ENCODE measurements around the gene POLR3GL. TPM values are rescaled to one million over a fixed set of nuclear protein-coding genes. Genes with fewer than 3 reads are reported as not detected.

POLR3GL gene
- total RNA-seq, 4 donors from 2014 or later = 7.3 to 16.7 (median 11.9) TPM

GRCh38 chr1:145949219-145949618, 15.3 kb upstream of the POLR3GL start:
- H3K27me3 ChIP-seq = no peaks in the 10 kb centered on the region
- no peak for TF ChIP-seq POLR2AphosphoS5 (IDR thresholded peaks at IDR 0.05)
- no peak for TF ChIP-seq POLR2A (IDR thresholded peaks at IDR 0.05)
- peak; percentile 27 for TF ChIP-seq EP300 (IDR thresholded peaks at IDR 0.05)
- 86% methylated on average over 4 of the region's 4 CpGs for WGBS
- peak overlapping the region; percentile 8 for H3K27ac ChIP-seq
- no peaks in the 10 kb centered on the region for H3K36me3 ChIP-seq
- no peaks in the 10 kb centered on the region for H3K9me3 ChIP-seq
- H3K4me3 ChIP-seq = no peak overlapping the region
- no peak for DNase-seq (ENCODE audit: low spot score in 2 of 2)
- H3K4me1 ChIP-seq = peaks cover 15% of the 10 kb centered on the region

- TF ChIP-seq POLR2AphosphoS5 (IDR thresholded peaks at IDR 0.05) (no peak), POLR2A (IDR thresholded peaks at IDR 0.05) (no peak), CTCF (IDR thresholded peaks at IDR 0.05) (no peak), EP300 (IDR thresholded peaks at IDR 0.05) (no peak)
- H3K27me3 ChIP-seq = no peaks in the 10 kb centered on the region
- no peak overlapping the region for H3K27ac ChIP-seq
- WGBS = 88% methylated on average over 1 of the region's 1 CpG
- peaks cover 36% of the 10 kb centered on the region for H3K4me1 ChIP-seq
- H3K9me3 ChIP-seq = no peaks in the 10 kb centered on the region
- H3K4me3 ChIP-seq = no peak overlapping the region
- no peak for DNase-seq (ENCODE audit: low spot score in 2 of 2)
- H3K36me3 ChIP-seq = no peaks in the 10 kb centered on the region
Measured at GRCh38 chr1:145951526-145951925, 13.0 kb upstream of the POLR3GL start.

- H3K27me3 ChIP-seq = no peaks in the 10 kb centered on the region
- peaks cover 42% of the 10 kb centered on the region for H3K4me1 ChIP-seq
- no peak overlapping the region for H3K27ac ChIP-seq
- no peak for DNase-seq (ENCODE audit: low spot score in 2 of 2)
- no peak overlapping the region for H3K4me3 ChIP-seq
- 100% methylated on average over 3 of the region's 3 CpGs for WGBS
- TF ChIP-seq POLR2AphosphoS5 (IDR thresholded peaks at IDR 0.05) (no peak), POLR2A (IDR thresholded peaks at IDR 0.05) (no peak), EP300 (IDR thresholded peaks at IDR 0.05) (no peak), CTCF (IDR thresholded peaks at IDR 0.05) (no peak)
- no peaks in the 10 kb centered on the region for H3K9me3 ChIP-seq
- H3K36me3 ChIP-seq = no peaks in the 10 kb centered on the region
Measured at GRCh38 chr1:145952903-145953302, 11.6 kb upstream of the POLR3GL start.

- Histone ChIP-seq H3K4me3 (no peak overlapping the region), H3K4me1 (peaks cover 49% of the 10 kb centered on the region), H3K27ac (no peak overlapping the region), H3K36me3 (no peaks in the 10 kb centered on the region), H3K27me3 (no peaks in the 10 kb centered on the region), H3K9me3 (no peaks in the 10 kb centered on the region)
- no peak for DNase-seq (ENCODE audit: low spot score in 2 of 2)
- WGBS = 73% methylated on average over 6 of the region's 6 CpGs
- TF ChIP-seq EP300 (IDR thresholded peaks at IDR 0.05) = no peak
- TF ChIP-seq POLR2AphosphoS5 (IDR thresholded peaks at IDR 0.05) = no peak
- no peak for TF ChIP-seq POLR2A (IDR thresholded peaks at IDR 0.05)
- no peak for TF ChIP-seq CTCF (IDR thresholded peaks at IDR 0.05)
Measured at GRCh38 chr1:145953861-145954260, 10.6 kb upstream of the POLR3GL start.

GRCh38 chr1:145955436-145955835, 9.1 kb upstream of the POLR3GL start:
- Histone ChIP-seq H3K27ac (peak overlapping the region; percentile 40), H3K36me3 (no peaks in the 10 kb centered on the region), H3K4me1 (peaks cover 56% of the 10 kb centered on the region), H3K9me3 (no peaks in the 10 kb centered on the region), H3K27me3 (no peaks in the 10 kb centered on the region), H3K4me3 (no peak overlapping the region)
- TF ChIP-seq CTCF (IDR thresholded peaks at IDR 0.05) (no peak), POLR2A (IDR thresholded peaks at IDR 0.05) (no peak), EP300 (IDR thresholded peaks at IDR 0.05) (no peak), POLR2AphosphoS5 (IDR thresholded peaks at IDR 0.05) (no peak)
- no peak for DNase-seq (ENCODE audit: low spot score in 2 of 2)
- 54% methylated on average over 2 of the region's 2 CpGs for WGBS

GRCh38 chr1:145956361-145956760, 8.1 kb upstream of the POLR3GL start:
- Histone ChIP-seq H3K4me3 (peak overlapping the region; percentile 76), H3K27me3 (no peaks in the 10 kb centered on the region), H3K27ac (peak overlapping the region; percentile 91), H3K9me3 (no peaks in the 10 kb centered on the region), H3K36me3 (no peaks in the 10 kb centered on the region), H3K4me1 (peaks cover 65% of the 10 kb centered on the region)
- TF ChIP-seq POLR2A (IDR thresholded peaks at IDR 0.05) = no peak
- no peak for DNase-seq (ENCODE audit: low spot score in 2 of 2)
